K562 (cell line): ENCODE measurements around the gene TSHR. TPM values are rescaled to one million over a fixed set of nuclear protein-coding genes. Genes with fewer than 3 reads are reported as not detected.

ENCODE experiments used
- PCBP1 ChIP-seq: fragments of 200-400 bp; formaldehyde crosslinking; IDR thresholded peaks from 2 replicates; pipeline ENCODE4 v1.6.1; 2018; ENCODE audit warnings: mild to moderate bottlenecking, low read depth, low read length; ENCODE audit not compliant: poor library complexity, severe bottlenecking
- polyA plus RNA-seq, 8 experiments: library from polyadenylated mRNA; depleted of rRNA in 4 of 8; stranded (reverse) in 5 of 8; unstranded in 3 of 8; fragments of >200 nt; fragmentation: Nextera tagmentation in 2 of 8; fragmentation: Illumina TruSeq in 1 of 8; extraction: Ambion mirVana in 2 of 8; extraction: Trizol in 1 of 8; gene quantifications; 2 replicates each; pipeline versions ENCODE4 v1.2.1 to v1.2.3, GENCODE V29; 2011 to 2014; ENCODE audit warnings: inconsistent platforms in 1 of 8, missing spikeins in 1 of 8
- total RNA-seq, 7 experiments: library from RNA; depleted of rRNA in 6 of 7; stranded (reverse); fragments of >200 nt in 6 of 7; fragmentation: Illumina TruSeq in 2 of 7; extraction: Trizol in 2 of 7; gene quantifications; 2 replicates each; pipeline versions ENCODE4 v1.2.1 to v1.2.3, GENCODE V29; 2011 to 2021; ENCODE audit warnings: low replicate concordance in 1 of 7
- TF ChIP-seq, protein P1 (sequence below): sonication (generic); formaldehyde crosslinking; IDR thresholded peaks from 2 replicates; pipeline ENCODE4 v1.8.1; 2023; ENCODE audit warnings: missing genetic modification reagents, mild to moderate bottlenecking, borderline replicate concordance
- TF ChIP-seq, protein P2 (sequence below): fragments of 450-650 bp; IDR thresholded peaks from 2 replicates; pipeline ENCODE4 v1.7.0; 2016; ENCODE audit warnings: borderline replicate concordance
- TF ChIP-seq, protein P3 (sequence below): fragments of 450-650 bp; IDR thresholded peaks from 2 replicates; pipeline ENCODE4 v1.6.1; 2016; ENCODE audit warnings: mild to moderate bottlenecking, moderate library complexity
- TF ChIP-seq, protein P4 (sequence below), 3 experiments: IDR thresholded peaks in 2 of 3; conservative IDR thresholded peaks in 1 of 3; 2 replicates each; pipeline ENCODE4 v1.5.1; 2011 to 2012; ENCODE audit warnings: low read length in 3 of 3, mild to moderate bottlenecking in 3 of 3, control low read depth in 2 of 3, improper control_type of control experiment in 1 of 3, inconsistent platforms in 1 of 3, low read depth in 1 of 3, mixed read lengths in 1 of 3, moderate library complexity in 1 of 3; ENCODE audit not compliant: insufficient read depth in 2 of 3

Gene TSHR
- total and polyA plus RNA-seq, 9 of the 15 experiments (the other 6 are each of a cell fraction or from before 2014, with no cell fraction given) = 0.01 to 0.10 TPM; not detected in 7

DNA sequence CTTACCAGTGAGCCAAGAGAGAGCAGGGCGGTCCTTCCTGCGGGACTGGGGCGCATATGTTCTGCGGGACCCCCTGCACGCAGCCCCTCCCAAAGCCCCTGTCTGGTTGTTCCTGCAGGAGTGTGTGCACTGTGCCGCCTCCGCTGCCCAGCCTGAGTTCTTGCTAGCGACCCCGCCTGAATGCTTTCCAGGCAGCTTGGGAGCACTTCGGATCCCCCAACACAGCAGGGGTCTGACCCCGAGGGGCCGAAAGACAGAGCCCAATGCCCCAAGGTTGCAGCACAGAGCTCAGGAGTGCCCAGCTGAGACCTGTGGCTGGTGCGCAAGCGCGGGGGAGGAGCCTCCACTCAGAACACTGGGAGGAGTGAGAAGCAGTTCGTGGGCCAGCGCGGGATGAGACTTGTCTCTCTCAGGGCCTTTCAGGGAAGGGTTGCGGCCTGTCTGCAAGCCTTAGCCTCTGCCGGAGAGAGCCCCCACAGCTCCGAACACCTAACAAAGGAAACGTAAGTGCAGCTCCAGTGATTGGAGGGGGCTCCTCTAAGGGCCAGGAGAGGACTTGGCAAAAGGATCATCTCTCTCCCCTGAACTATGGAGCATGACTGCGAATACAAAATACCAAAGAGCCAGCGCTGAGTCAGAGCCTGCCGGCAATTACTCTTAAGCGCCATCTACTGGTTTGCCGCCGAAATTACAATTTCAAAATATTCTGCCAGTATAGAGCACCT, 214.8 kb downstream of the TSHR start (continued):
- TF ChIP-seq, protein P1, sequence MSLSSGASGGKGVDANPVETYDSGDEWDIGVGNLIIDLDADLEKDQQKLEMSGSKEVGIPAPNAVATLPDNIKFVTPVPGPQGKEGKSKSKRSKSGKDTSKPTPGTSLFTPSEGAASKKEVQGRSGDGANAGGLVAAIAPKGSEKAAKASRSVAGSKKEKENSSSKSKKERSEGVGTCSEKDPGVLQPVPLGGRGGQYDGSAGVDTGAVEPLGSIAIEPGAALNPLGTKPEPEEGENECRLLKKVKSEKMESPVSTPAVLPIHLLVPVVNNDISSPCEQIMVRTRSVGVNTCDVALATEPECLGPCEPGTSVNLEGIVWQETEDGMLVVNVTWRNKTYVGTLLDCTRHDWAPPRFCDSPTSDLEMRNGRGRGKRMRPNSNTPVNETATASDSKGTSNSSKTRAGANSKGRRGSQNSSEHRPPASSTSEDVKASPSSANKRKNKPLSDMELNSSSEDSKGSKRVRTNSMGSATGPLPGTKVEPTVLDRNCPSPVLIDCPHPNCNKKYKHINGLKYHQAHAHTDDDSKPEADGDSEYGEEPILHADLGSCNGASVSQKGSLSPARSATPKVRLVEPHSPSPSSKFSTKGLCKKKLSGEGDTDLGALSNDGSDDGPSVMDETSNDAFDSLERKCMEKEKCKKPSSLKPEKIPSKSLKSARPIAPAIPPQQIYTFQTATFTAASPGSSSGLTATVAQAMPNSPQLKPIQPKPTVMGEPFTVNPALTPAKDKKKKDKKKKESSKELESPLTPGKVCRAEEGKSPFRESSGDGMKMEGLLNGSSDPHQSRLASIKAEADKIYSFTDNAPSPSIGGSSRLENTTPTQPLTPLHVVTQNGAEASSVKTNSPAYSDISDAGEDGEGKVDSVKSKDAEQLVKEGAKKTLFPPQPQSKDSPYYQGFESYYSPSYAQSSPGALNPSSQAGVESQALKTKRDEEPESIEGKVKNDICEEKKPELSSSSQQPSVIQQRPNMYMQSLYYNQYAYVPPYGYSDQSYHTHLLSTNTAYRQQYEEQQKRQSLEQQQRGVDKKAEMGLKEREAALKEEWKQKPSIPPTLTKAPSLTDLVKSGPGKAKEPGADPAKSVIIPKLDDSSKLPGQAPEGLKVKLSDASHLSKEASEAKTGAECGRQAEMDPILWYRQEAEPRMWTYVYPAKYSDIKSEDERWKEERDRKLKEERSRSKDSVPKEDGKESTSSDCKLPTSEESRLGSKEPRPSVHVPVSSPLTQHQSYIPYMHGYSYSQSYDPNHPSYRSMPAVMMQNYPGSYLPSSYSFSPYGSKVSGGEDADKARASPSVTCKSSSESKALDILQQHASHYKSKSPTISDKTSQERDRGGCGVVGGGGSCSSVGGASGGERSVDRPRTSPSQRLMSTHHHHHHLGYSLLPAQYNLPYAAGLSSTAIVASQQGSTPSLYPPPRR (CRISPR knock-in tag) = no peak
- no peak for TF ChIP-seq PCBP1
- TF ChIP-seq, protein P2, sequence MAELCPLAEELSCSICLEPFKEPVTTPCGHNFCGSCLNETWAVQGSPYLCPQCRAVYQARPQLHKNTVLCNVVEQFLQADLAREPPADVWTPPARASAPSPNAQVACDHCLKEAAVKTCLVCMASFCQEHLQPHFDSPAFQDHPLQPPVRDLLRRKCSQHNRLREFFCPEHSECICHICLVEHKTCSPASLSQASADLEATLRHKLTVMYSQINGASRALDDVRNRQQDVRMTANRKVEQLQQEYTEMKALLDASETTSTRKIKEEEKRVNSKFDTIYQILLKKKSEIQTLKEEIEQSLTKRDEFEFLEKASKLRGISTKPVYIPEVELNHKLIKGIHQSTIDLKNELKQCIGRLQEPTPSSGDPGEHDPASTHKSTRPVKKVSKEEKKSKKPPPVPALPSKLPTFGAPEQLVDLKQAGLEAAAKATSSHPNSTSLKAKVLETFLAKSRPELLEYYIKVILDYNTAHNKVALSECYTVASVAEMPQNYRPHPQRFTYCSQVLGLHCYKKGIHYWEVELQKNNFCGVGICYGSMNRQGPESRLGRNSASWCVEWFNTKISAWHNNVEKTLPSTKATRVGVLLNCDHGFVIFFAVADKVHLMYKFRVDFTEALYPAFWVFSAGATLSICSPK = no peak
- TF ChIP-seq, protein P3, sequence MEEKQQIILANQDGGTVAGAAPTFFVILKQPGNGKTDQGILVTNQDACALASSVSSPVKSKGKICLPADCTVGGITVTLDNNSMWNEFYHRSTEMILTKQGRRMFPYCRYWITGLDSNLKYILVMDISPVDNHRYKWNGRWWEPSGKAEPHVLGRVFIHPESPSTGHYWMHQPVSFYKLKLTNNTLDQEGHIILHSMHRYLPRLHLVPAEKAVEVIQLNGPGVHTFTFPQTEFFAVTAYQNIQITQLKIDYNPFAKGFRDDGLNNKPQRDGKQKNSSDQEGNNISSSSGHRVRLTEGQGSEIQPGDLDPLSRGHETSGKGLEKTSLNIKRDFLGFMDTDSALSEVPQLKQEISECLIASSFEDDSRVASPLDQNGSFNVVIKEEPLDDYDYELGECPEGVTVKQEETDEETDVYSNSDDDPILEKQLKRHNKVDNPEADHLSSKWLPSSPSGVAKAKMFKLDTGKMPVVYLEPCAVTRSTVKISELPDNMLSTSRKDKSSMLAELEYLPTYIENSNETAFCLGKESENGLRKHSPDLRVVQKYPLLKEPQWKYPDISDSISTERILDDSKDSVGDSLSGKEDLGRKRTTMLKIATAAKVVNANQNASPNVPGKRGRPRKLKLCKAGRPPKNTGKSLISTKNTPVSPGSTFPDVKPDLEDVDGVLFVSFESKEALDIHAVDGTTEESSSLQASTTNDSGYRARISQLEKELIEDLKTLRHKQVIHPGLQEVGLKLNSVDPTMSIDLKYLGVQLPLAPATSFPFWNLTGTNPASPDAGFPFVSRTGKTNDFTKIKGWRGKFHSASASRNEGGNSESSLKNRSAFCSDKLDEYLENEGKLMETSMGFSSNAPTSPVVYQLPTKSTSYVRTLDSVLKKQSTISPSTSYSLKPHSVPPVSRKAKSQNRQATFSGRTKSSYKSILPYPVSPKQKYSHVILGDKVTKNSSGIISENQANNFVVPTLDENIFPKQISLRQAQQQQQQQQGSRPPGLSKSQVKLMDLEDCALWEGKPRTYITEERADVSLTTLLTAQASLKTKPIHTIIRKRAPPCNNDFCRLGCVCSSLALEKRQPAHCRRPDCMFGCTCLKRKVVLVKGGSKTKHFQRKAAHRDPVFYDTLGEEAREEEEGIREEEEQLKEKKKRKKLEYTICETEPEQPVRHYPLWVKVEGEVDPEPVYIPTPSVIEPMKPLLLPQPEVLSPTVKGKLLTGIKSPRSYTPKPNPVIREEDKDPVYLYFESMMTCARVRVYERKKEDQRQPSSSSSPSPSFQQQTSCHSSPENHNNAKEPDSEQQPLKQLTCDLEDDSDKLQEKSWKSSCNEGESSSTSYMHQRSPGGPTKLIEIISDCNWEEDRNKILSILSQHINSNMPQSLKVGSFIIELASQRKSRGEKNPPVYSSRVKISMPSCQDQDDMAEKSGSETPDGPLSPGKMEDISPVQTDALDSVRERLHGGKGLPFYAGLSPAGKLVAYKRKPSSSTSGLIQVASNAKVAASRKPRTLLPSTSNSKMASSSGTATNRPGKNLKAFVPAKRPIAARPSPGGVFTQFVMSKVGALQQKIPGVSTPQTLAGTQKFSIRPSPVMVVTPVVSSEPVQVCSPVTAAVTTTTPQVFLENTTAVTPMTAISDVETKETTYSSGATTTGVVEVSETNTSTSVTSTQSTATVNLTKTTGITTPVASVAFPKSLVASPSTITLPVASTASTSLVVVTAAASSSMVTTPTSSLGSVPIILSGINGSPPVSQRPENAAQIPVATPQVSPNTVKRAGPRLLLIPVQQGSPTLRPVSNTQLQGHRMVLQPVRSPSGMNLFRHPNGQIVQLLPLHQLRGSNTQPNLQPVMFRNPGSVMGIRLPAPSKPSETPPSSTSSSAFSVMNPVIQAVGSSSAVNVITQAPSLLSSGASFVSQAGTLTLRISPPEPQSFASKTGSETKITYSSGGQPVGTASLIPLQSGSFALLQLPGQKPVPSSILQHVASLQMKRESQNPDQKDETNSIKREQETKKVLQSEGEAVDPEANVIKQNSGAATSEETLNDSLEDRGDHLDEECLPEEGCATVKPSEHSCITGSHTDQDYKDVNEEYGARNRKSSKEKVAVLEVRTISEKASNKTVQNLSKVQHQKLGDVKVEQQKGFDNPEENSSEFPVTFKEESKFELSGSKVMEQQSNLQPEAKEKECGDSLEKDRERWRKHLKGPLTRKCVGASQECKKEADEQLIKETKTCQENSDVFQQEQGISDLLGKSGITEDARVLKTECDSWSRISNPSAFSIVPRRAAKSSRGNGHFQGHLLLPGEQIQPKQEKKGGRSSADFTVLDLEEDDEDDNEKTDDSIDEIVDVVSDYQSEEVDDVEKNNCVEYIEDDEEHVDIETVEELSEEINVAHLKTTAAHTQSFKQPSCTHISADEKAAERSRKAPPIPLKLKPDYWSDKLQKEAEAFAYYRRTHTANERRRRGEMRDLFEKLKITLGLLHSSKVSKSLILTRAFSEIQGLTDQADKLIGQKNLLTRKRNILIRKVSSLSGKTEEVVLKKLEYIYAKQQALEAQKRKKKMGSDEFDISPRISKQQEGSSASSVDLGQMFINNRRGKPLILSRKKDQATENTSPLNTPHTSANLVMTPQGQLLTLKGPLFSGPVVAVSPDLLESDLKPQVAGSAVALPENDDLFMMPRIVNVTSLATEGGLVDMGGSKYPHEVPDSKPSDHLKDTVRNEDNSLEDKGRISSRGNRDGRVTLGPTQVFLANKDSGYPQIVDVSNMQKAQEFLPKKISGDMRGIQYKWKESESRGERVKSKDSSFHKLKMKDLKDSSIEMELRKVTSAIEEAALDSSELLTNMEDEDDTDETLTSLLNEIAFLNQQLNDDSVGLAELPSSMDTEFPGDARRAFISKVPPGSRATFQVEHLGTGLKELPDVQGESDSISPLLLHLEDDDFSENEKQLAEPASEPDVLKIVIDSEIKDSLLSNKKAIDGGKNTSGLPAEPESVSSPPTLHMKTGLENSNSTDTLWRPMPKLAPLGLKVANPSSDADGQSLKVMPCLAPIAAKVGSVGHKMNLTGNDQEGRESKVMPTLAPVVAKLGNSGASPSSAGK = no peak
- TF ChIP-seq, protein P4, sequence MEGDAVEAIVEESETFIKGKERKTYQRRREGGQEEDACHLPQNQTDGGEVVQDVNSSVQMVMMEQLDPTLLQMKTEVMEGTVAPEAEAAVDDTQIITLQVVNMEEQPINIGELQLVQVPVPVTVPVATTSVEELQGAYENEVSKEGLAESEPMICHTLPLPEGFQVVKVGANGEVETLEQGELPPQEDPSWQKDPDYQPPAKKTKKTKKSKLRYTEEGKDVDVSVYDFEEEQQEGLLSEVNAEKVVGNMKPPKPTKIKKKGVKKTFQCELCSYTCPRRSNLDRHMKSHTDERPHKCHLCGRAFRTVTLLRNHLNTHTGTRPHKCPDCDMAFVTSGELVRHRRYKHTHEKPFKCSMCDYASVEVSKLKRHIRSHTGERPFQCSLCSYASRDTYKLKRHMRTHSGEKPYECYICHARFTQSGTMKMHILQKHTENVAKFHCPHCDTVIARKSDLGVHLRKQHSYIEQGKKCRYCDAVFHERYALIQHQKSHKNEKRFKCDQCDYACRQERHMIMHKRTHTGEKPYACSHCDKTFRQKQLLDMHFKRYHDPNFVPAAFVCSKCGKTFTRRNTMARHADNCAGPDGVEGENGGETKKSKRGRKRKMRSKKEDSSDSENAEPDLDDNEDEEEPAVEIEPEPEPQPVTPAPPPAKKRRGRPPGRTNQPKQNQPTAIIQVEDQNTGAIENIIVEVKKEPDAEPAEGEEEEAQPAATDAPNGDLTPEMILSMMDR (IDR thresholded peaks at IDR 0.05 in 2 of 3, conservative IDR thresholded peaks at IDR 0.05 in 1 of 3; ENCODE audit: insufficient read depth in 2 of 3, low read depth in 1 of 3, low read length in 3 of 3) = peak; percentile 74 to 86 (median 80)
